HG02840 (cell line): ENCODE measurements around the gene RRP36.
"Not testable (repeated sequence)": the region's sequence is repeated elsewhere in the genome, so short reads cannot be mapped to it uniquely, and the experiment has no call there.

ENCODE experiments used
- ATAC-seq: cut with Tn5 transposase; IDR thresholded peaks from one replicate; pipeline ENCODE4 v1.9.1; 2021; ENCODE audit warnings: mild to moderate bottlenecking, moderate library complexity, moderate number of reproducible peaks; ENCODE audit not compliant: unreplicated experiment, low FRiP score

The RRP36 gene

GRCh38 chr6:43021270-43022047 lies at the start of gene RRP36:
Gene RRP36 (plus strand): TSS chr6:43021623. CDS start chr6:43021655, 32 bp downstream.
- peak; percentile 57 for ATAC-seq

DNA sequence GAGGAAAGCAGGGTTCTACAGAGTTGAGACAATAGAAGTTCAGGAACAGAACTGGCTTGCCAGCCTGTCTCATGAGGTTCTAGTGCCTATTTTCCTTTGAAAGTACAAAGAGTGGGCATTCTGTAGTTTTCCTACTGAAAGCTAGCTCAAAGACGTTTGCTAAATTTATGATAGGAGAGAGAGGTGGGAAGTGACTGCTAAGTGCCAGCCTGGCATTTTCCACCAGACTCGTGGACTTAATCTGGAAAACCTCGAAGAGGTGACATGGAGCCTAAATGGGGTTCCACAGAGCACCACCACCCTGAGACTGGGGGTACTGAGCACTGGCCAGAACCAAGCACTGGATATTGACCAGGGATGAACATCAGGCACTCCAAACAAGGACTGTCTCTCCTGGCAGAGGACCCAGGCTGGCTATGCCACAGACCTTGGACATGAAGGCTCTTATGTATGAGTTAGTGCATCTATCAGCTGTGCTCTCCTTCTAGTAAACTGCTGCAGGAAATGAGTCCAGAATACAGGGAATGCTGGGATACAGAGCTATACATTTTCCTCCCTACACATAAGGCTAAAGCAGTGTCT lies 49.6 kb upstream of the RRP36 start:
- no peak for ATAC-seq

- ATAC-seq = no peak
Measured at GRCh38 chr6:42973926-42974325, 47.5 kb upstream of the RRP36 start.

DNA sequence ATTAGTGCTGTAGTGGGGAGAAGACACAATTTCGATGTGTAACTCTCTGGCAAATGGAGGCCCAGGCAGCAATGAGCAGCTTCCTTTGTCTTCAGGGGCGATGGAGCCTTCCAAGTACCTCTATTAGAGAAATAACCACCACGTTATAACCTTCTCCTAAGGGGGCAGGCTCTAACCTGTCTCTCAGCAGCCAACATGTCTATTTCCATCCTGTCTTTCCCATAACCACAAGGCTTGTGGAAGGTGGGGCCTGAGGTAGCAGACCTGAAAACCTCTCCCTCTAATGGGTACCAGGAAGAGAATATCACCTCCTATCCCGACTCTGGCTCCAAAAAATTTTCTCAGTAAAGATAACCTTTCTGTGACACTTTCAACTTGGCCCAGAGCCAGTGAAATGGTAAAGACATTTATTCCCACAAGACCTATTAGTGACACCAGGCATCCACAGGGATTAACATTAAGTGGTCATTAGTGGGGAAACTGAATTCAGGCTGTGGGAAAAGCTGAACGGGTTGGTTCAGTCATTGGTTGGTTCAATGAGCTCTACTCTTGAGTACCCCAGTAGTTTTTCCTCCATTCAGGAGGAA lies 46.4 kb upstream of the RRP36 start:
- no peak for ATAC-seq

DNA sequence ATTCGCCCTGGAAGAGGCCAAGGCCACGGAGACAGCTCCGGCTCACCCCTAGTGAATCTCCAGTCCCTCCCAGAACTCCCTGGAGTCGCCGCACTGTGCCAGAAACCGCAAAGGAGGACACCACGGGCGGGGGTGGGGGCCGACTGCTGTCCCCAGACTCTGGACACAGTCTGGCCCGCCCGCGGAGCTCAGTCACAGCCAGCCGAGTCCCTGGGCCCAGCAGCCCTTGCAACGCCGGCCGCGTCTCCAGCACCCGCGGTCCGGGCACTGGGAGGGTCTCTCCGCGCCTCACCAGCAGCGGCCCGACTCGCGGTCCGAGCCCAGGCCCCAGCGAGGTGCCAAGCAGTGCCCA lies 43.0 kb upstream of the RRP36 start:
- ATAC-seq = no peak

GRCh38 chr6:42978839-42979522 lies 42.4 kb upstream of the RRP36 start, which contains the start of gene PEX6:
Gene PEX6 (minus strand): TSS chr6:42979181. CDS start chr6:42979150, 31 bp downstream.
- peak; percentile 90 for ATAC-seq

DNA sequence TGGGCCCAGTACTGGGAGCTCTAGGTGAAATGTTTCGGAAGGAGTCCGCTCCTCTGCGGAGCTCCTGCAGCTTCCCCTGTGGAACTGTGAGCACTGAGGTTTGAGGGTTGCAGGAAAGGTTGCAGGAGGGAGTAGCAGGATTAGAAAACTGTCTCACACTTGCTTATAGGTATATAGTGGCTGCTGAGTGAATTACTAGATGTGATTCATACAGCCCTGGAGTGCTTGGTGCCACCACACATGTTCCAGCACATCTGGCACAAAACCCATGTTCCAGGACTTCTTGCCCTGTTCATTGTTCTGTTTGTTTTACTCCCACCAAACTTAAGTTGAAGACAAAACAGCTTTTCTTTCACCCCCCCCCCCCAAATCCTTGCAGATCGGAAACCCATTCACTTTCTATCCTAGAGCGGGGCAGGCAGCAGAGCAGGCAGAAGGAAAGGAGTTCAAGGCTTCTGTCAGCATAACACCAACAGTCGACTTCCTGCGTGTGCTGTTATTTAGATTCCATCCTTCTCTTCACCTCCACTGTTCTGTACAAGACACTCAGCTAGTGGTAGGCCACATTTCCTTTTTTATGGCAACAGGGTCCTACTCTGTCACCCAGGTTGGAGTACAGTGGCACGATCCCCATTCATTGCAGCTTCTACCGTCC lies 41.8 kb upstream of the RRP36 start:
- no peak for ATAC-seq

GRCh38 chr6:42981836-42982235 lies 39.6 kb upstream of the RRP36 start:
- ATAC-seq = no peak

DNA sequence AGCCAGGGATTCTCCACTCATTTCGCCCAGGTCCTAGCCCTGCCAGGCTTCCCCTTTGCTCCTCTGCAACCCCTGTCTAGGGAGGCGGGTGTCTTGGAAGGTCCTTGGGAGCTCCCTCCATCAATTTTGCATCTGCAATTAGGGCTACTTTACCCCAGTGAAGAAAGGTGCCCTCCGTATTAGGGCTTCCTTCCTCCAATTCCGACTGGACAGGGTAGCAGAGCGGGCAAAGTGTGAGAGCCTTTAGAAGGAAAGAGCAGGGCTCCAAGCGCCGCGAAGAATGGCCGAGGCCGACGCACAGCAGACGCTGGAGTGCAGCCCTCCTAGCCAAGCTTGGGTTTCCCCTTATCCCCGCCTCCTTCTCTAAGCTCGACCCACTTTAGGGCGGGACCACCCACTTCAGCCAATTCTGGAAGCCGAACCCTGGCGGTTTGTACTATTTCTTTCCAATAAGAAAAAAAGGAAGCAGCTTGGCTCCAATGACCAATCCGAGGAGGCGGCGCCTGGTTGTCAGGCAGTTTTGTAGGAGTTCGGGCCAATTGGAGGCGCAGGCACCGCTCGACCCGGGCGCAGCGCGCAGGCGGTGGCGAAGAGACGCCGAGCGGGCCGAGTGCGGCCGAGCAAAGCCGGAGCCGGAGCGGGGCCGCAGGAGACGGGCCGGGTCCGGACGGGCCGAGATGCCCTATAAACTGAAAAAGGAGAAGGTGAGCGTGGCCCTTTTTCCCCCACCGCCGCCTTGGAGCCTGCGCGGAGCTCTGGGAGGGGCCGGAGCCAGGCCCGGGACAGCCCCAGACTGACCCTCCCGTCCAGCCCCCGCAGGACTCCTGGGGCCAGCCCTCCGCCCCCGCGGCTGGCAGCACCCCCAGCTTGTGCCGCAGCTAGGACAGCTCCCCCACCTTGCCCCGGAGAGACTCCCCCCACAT lies 37.2 kb upstream of the RRP36 start, which contains the start of gene PPP2R5D:
TSS of gene PPP2R5D (plus strand) at position 570 of the 923 bp plus-strand sequence. CDS start at position 678, 108 bp downstream.
- ATAC-seq = peak; percentile 92

GRCh38 chr6:42984924-42985475 lies 36.4 kb upstream of the RRP36 start:
- ATAC-seq = no peak

DNA sequence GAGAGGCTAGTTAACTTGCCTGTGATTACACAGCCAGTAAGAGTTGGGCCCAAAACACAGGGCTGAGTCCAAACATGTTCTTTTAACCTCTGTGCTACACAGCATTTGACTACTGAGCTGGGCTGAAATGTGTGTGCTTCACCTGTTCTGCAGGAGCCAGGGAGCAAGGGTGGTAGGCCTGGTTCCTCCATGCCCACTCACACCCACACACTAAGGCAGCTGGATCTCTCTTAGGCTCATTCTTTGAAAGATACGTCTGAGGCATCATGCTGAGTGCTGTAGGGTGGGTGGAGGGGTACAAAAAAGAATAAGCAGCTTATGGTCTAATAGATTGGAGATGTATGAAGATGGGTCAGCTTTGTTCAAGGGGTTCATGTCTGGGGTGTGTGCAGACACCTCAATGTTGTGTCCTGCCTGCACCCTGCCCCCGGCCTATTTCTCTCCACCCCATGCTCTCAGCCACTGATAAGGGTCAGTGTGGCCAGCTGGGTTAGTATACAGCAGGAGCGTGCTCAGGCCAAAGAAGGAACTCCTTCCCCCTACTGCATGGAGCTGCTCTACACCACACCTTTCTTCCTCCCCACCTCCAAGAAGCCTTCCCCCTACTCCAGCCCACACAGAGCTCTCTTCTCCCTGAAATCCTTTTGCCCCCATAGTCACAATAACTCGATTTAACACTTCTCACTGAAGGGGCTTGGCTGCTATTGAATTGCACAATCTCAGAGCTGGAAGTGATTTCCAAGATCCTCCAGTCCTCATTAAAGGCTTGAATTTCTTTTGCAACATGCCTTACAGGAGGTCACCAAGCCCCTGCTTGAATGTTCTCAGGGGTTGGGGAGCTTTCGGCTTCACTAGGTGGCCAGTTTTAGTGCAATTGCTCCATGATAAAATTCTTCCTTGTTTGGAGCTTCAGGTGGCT lies 33.6 kb upstream of the RRP36 start:
- no peak for ATAC-seq

- ATAC-seq = no peak
Measured at GRCh38 chr6:42988486-42989020, 32.9 kb upstream of the RRP36 start.

- ATAC-seq = no peak
Measured at GRCh38 chr6:42989923-42990322, 31.5 kb upstream of the RRP36 start.

DNA sequence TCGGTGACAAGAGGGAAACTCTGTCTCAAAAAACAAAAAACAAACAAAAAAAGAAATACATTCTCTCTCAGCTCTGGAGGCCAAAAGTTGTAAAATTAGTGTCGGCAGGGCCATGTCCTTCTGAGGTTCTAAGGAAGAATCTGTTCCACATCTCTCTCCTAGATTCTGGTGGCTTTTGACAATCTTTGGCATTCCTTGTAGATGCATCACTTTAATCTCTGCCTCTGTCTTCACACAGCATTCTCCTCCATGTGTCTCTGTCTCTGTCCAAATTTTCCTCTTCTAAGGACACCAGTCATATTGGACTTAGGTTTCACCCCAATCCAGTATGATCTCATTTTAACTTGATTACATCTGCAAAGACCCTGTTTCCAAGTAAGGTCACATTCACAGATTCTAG lies 28.0 kb upstream of the RRP36 start:
- no peak for ATAC-seq

- no peak for ATAC-seq
Measured at GRCh38 chr6:42996513-42996912, 24.9 kb upstream of the RRP36 start.

DNA sequence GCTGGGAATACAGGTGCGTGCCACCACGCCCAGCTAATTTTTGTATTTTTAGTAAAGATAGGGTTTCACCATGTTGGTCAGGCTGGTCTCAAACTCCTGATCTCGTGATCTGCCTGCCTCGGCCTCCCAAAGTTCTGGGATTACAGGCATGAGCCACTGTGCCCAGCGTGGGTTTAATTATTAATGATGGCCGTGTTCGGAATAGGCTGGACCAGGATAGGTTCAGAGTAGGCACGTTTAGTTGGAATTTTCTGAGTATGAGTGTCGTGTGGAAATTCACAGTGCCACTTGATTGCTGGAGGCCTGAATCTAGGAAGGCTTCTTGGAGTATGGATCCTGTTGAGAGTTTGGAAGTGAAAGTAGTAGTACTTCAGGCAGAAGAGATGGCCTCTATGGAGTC lies 23.2 kb upstream of the RRP36 start:
- not testable (repeated sequence) for ATAC-seq

- no peak for ATAC-seq
Measured at GRCh38 chr6:43001843-43002242, 19.6 kb upstream of the RRP36 start.

DNA sequence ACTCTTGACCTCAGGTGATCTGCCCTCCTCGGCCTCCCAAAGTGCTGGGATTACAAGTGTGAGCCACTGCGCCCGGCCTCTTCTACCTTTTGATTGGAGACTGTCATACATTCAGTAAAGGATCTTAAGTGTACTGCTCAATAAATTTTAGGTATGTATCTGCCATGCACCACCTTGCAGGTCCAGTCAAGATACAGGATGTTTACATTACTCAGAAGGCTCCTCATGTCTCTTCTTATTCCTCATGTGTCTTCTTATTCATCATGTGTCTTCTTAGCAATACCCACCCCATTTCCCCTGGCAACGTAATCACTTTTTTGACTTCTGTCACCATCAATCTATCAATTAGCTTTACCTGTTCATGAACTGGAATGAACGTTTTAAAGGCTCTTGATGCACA lies 15.6 kb upstream of the RRP36 start:
- ATAC-seq = no peak
